ENCODE results near the gene DDOST.

- TF ChIP-seq FOXP2 (optimal IDR thresholded peaks at IDR 0.05; ENCODE audit: control extremely low read depth, extremely low read length, insufficient read depth) (no peak), EZH2 (IDR thresholded peaks at IDR 0.05) (no peak)
Observed at GRCh38 chr1:20693623-20694022, 32.5 kb upstream of the DDOST start.

Data from SK-N-MC (cell line).